ENCODE data around the gene MYO6.

MYO6 gene

DNA sequence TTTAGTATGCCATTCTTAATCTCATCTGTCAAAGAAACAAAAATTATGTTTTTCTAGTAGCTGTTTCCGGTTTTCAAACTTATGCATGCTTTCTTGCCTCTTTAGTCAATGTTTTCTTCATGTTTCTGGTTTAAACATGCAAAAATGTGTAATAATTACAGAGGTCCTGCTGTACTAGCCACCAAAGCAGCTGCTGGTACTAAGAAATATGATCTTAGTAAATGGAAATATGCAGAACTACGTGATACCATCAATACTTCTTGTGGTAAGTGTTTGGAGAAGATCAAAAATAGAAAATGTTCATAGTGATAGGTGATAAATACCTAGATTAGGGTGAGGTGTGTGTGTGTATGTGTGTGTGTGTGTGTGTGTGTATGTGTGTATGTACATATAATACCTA is 158.4 kb downstream of the MYO6 start:
- TF ChIP-seq, protein P1, sequence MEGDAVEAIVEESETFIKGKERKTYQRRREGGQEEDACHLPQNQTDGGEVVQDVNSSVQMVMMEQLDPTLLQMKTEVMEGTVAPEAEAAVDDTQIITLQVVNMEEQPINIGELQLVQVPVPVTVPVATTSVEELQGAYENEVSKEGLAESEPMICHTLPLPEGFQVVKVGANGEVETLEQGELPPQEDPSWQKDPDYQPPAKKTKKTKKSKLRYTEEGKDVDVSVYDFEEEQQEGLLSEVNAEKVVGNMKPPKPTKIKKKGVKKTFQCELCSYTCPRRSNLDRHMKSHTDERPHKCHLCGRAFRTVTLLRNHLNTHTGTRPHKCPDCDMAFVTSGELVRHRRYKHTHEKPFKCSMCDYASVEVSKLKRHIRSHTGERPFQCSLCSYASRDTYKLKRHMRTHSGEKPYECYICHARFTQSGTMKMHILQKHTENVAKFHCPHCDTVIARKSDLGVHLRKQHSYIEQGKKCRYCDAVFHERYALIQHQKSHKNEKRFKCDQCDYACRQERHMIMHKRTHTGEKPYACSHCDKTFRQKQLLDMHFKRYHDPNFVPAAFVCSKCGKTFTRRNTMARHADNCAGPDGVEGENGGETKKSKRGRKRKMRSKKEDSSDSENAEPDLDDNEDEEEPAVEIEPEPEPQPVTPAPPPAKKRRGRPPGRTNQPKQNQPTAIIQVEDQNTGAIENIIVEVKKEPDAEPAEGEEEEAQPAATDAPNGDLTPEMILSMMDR (IDR thresholded peaks at IDR 0.05; ENCODE audit: low read depth, low read length) = no peak
- DNase-seq (ENCODE audit: extremely low read depth, low read depth) = no peak

DNA sequence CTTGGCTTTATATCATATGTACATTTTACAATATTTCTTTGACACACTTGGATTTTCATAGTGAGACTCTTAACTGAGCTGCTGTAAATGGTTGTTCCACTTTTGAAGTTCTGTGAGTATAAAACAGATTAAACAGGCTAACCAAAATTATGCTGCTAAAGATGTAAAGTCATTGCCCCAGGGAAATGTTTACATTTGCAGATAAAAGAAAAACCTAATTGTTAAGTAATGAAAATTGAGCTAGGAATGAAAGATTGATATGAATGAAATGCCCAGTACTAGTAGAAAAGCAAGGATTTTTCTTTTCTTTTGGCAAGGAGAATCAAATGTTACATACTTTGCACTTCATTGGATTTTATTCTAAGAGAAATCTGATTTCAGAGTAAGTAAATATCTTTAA is 164.0 kb downstream of the MYO6 start:
- TF ChIP-seq, protein P1 (IDR thresholded peaks at IDR 0.05; ENCODE audit: low read depth, low read length) = no peak
- DNase-seq (ENCODE audit: extremely low read depth, low read depth) = no peak

DNA sequence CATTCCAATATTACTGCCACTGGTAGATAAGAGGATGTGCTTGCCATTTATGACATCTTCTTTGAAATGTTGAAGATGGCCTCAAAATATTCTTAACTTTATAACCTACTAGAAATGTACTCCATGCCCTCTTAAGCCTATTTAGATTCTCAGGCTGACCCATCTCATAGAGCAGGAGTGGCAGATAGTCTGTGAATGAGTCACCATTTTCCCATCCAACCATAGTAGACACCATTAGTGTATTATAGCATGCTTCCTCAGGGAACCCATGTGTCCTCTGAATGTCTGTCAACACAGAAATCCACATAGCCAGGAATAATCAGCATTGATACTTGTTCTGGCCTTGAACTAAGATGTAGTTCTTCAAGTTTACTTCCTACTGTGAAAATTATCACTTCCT is 173.2 kb downstream of the MYO6 start:
- TF ChIP-seq, protein P1 (IDR thresholded peaks at IDR 0.05; ENCODE audit: low read depth, low read length) = no peak

DNA sequence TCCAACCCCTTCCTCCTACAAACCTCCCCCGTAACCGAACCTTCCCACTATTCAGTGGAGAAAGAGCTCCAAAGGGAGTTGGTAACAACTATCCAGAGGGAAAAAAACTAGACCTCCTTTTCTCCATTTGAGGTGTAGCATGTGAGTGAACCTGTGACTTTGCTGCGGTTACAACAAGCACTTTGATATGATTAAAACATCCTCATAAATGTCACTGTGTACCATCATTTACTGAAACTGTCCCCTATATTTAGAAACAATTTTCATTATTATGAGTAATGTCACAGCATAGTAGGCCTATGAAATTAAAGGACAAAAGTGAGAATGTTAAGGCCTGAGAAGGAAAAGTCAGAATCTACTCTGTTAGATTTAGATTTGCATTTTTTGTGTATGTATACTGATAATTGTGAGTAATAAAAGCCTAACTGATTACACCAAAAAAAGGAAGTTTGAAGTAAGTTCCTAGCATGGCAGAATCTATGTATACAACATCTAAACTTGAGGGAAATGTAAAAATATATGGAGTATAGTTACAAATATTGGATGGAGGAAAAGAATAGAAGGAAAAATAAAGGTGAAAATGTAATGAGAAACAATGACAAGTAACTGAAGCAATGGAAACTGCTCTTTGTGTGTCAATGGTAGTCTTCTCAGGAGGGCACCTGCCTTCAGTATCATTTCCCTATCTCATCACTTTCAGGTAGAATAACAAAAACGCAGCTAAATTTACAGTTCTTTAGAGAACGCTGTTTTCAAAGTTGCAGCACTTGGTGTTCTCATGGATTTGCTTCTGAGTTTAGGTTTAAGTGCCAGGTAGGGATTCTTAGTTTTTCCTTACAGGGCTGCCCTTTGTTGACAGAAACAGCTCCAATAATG is 177.5 kb downstream of the MYO6 start:
- TF ChIP-seq, protein P1 (IDR thresholded peaks at IDR 0.05; ENCODE audit: low read depth, low read length) = no peak
- no peak for DNase-seq (ENCODE audit: extremely low read depth, low read depth)

More for the DNA sequence above, 173.2 kb downstream of the MYO6 start:
- DNase-seq (ENCODE audit: extremely low read depth, low read depth) = no peak

DNA sequence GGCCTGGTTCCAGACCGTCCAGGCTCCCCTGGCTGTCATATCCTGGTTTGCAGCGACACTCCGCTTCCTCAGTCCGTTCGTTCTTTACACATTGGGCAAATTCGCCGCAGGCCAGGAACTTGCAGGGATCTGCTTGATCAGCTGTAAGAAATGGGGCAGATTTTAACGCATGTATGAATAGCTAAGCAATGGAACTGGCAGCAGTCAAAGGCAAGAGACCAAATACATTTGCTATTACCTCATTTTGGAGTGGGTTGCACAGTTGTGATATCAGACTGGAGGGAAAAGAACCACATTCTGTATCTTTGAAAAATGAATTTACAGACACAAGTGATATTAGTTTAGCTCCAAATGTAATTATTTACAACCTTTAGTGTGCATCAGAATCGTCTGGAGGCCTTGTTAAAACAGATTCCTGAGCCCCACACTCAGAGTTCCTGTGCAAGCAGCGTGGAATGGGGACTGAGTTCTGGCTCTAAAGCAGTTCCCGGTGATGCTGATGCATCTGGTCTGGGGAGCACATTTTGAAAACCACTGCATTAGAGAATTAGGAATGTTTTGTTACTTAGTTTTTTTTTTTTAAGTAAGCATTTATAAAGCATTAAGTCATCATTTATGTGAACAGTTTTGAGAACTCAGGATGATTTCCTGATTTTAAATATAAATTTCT is 182.1 kb downstream of the MYO6 start:
- TF ChIP-seq, protein P1 (IDR thresholded peaks at IDR 0.05; ENCODE audit: low read depth, low read length) = no peak
- DNase-seq (ENCODE audit: extremely low read depth, low read depth) = no peak

DNA sequence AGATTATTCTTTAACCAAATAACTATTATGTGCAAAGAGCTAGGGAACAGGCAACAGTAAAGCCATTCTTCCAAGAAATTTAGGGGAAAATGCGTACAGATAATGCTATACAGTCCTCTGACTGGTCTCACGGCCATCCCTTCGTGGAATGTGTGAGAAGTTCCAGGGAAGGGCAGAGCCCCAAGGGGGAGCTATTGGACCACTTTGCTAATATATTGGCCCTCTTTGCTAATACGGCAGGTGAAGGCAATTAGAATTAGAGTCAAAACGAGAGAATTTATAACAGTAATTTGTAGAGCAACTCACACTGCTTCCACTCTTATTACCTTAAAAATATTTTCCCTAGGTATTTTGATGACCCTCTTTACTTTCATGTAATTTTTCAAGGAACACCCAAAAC is 183.0 kb downstream of the MYO6 start:
- TF ChIP-seq, protein P1 (IDR thresholded peaks at IDR 0.05; ENCODE audit: low read depth, low read length) = peak; percentile 15

DNA sequence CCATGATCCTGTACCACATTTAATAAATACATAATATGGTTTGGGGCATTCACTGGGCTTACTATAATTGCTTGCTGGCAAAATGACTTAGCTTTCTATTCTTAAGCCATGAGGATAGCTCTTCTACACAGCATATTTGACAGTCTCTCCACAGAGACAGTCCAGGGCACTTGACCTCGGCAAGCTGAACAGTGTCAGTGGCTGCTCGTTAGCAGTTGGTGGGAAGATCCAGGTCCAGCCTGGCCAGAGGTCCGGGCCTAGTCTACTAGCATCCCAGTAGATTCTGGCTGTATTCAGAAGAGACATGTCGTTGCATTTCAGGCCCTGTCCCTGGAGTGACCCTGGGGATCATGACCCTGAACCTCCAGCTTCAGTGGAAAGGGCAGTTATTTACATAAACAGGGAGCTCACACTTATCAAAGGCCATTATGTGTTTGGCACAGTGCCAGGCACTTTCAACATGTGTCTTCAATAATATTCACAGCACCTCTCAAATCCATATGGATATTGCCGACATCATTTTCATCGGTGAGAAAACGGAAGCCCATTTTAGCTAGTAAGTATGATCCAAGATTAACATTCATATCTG is 184.4 kb downstream of the MYO6 start:
- DNase-seq (ENCODE audit: extremely low read depth, low read depth) = no peak
- TF ChIP-seq, protein P1 (IDR thresholded peaks at IDR 0.05; ENCODE audit: low read depth, low read length) = no peak

More for the DNA sequence above, 183.0 kb downstream of the MYO6 start:
- no peak for DNase-seq (ENCODE audit: extremely low read depth, low read depth)

Measured in AG09319 (cell line).